ACC112 (cell line): Measurements from ENCODE around the gene POLR2J2.
"Not testable (repeated sequence)": the region's sequence is repeated elsewhere in the genome, so short reads cannot be mapped to it uniquely, and the experiment has no call there.

Experiments used
- H2AFZ ChIP-seq: fragments of 200-600 bp; sonication (generic); one replicate; pipeline ENCODE4 v1.6.0; 2017; ENCODE audit warnings: antibody characterized with exemption, low read length; ENCODE audit not compliant: unreplicated experiment
- H3K27ac ChIP-seq: fragments of 200-600 bp; sonication (generic); 2 replicates; pipeline ENCODE4 v1.5.1; 2014; ENCODE audit warnings: low read depth, mild to moderate bottlenecking, antibody characterized with exemption, low read length, moderate library complexity
- H3K27me3 ChIP-seq: fragments of 200-600 bp; sonication (generic); 2 replicates; pipeline ENCODE4 v1.6.1; 2014; ENCODE audit warnings: mild to moderate bottlenecking, antibody characterized with exemption, low read length, moderate library complexity, mixed read lengths; ENCODE audit not compliant: insufficient read depth
- H3K36me3 ChIP-seq: fragments of 200-600 bp; sonication (generic); 2 replicates; pipeline ENCODE4 v1.6.1; 2016; ENCODE audit warnings: mild to moderate bottlenecking, antibody characterized with exemption, low read length, moderate library complexity, mixed read lengths; ENCODE audit not compliant: insufficient read depth
- H3K4me1 ChIP-seq: fragments of 200-600 bp; sonication (generic); one replicate; pipeline ENCODE4 v1.6.1; 2016; ENCODE audit warnings: low read length, mixed read lengths; ENCODE audit not compliant: insufficient read depth, unreplicated experiment, control insufficient read depth
- H3K4me3 ChIP-seq: fragments of 200-600 bp; sonication (generic); 2 replicates; pipeline ENCODE4 v1.5.1; 2014; ENCODE audit warnings: mild to moderate bottlenecking, low read depth, low read length
- H3K79me2 ChIP-seq: fragments of 200-600 bp; sonication (generic); one replicate; pipeline ENCODE4 v1.6.0; 2016; ENCODE audit warnings: low read length; ENCODE audit not compliant: control insufficient read depth, unreplicated experiment, insufficient read depth

The POLR2J2 gene

DNA sequence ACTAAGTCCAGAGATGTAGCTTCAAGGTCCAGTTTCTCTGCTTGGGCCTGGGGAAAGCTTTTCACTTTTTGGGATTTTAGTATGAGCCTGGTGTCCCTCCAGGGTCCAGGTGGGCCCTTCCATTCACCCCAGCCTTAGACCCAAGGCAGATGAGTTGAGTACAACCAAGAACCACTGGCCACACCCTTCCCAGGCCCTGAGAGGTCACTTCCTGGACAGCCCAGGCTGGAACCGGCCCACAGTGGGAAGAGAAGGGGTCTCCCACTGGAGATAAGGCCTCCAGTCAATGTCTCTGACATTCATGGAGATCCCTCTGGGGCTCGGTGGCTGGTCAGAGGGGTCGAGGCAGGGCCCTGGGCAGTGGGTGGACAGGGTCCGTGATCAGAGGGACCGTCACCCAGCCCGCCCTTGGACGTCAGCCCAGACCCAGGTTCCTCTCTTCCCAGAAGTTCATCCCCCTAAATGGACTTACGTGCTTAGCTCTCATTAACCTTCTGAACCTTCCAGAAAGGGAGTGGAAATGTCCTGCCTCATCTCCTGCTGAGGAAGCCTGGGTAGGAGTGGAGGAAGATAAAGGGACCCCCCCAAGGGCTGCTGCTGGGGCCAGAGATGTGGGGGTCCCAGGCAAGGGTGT is 44.1 kb downstream of the POLR2J2 start:
- not testable (repeated sequence) for H3K4me1 ChIP-seq, H3K27ac ChIP-seq, H3K27me3 ChIP-seq, H3K36me3 ChIP-seq, H3K4me3 ChIP-seq, H2AFZ ChIP-seq, H3K79me2 ChIP-seq

DNA sequence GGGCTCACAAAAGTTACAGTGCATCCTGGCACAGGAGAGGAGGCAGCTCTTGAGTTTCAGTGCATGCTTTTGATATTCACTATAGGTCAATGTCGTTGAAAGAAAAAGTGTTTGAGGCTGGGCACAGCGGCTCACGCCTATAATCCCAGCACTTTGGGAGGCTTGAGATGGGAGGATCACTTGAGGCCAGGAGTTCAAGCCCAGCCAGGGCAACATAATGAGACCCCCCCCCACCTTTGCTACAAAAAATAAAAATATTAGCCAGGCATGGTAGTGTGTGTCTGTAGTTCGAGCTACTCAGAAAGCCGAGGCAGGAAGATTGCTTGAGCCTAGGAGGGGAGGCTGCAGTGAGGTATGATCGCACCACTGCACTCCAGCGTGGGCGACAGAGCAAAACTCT is 53.3 kb downstream of the POLR2J2 start:
- H3K27ac ChIP-seq, H3K36me3 ChIP-seq, H3K27me3 ChIP-seq, H3K4me3 ChIP-seq, H3K4me1 ChIP-seq, H3K79me2 ChIP-seq, H2AFZ ChIP-seq: not testable (repeated sequence)

DNA sequence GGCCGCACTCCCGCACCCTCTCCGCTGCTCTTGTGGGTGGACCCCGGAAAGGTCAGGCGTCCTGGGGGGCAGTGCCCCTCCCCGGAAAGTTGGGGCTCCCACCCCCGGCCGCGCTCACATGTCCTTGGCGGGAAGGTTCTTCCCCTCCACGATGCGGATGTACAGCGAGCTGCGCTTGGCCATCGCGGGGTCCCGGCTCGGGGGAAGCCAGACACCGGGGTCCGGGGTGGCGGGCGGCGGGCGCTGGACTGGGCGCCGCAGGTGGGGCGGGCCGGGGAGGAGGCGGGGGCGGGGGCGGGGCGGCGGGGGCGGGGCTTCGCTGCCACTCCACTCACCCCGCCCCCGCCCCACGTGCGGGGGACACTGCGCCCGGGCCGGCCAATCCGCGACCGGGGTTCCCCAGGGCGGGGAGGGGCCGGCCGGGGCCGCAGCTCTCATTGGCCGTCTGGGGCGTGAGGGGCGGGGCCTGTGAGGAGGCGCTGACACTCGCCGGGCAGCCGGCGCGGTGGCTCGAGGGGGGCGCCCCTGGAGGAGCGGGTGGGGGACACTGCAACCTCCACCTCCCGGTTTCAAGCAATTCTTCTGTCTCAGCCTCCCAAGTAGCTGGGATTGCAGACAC is 54.8 kb downstream of the POLR2J2 start, which contains the start of gene RASA4:
Gene RASA4, minus strand, starts transcription at position 250 of the 619 bp plus-strand sequence. Its CDS starts 67 bp downstream, at position 183.
- not testable (repeated sequence) for H2AFZ ChIP-seq, H3K4me1 ChIP-seq, H3K36me3 ChIP-seq, H3K79me2 ChIP-seq, H3K27me3 ChIP-seq, H3K27ac ChIP-seq
- peak within 1 kb of the TSS; percentile 56; the same call in 1 of the 2 replicates for H3K4me3 ChIP-seq
